H9 (cell line): Measurements from ENCODE around the gene VIPR2. TPM values are rescaled to one million over a fixed set of nuclear protein-coding genes. Genes with fewer than 3 reads are reported as not detected.

Experiments used
- DNase-seq: peaks from one replicate; pipeline ENCODE4 v3.0.0-alpha.2; 2017
- H2AFZ ChIP-seq: one replicate; pipeline ENCODE4 v1.6.1; 2013; ENCODE audit warnings: mild to moderate bottlenecking, low read length, control low read depth, moderate library complexity
- H2AK5ac ChIP-seq: 2 replicates; pipeline ENCODE4 v1.6.1; 2013; ENCODE audit warnings: low read length, control low read depth, mixed read lengths; ENCODE audit not compliant: insufficient read length
- H2BK120ac ChIP-seq: one replicate; pipeline ENCODE4 v1.6.1; 2013; ENCODE audit warnings: low read depth, mild to moderate bottlenecking, low read length, control low read depth, inconsistent platforms; ENCODE audit not compliant: poor library complexity, severe bottlenecking
- H2BK12ac ChIP-seq: 2 replicates; pipeline ENCODE4 v1.6.1; 2013; ENCODE audit warnings: low read length, control low read depth, mixed read lengths, low read depth; ENCODE audit not compliant: insufficient read length
- H2BK15ac ChIP-seq: 2 replicates; pipeline ENCODE4 v1.6.1; 2013; ENCODE audit warnings: low read depth, low read length, control low read depth
- H2BK20ac ChIP-seq: one replicate; pipeline ENCODE4 v1.6.1; 2013; ENCODE audit warnings: low read depth, mild to moderate bottlenecking, low read length, control low read depth, inconsistent platforms; ENCODE audit not compliant: poor library complexity, severe bottlenecking
- H2BK5ac ChIP-seq: 2 replicates; pipeline ENCODE4 v1.6.1; 2013; ENCODE audit warnings: low read length, control low read depth, mixed read lengths; ENCODE audit not compliant: insufficient read length
- H3K14ac ChIP-seq: 2 replicates; pipeline ENCODE4 v1.6.1; 2013; ENCODE audit warnings: low read length, control low read depth; ENCODE audit not compliant: insufficient read depth
- H3K18ac ChIP-seq: 2 replicates; pipeline ENCODE4 v1.6.1; 2013; ENCODE audit warnings: low read depth, mild to moderate bottlenecking, mixed read lengths, low read length, control low read depth; ENCODE audit not compliant: insufficient read length
- H3K23ac ChIP-seq: 2 replicates; pipeline ENCODE4 v1.6.1; 2013; ENCODE audit warnings: low read length, control low read depth, mixed read lengths, low read depth; ENCODE audit not compliant: insufficient read length
- H3K23me2 ChIP-seq: 2 replicates; pipeline ENCODE4 v1.6.1; 2013; ENCODE audit warnings: low read depth, mild to moderate bottlenecking, mixed read lengths, low read length, control low read depth; ENCODE audit not compliant: insufficient read length, poor library complexity, severe bottlenecking
- H3K27ac ChIP-seq: 2 replicates; pipeline ENCODE4 v1.5.1; 2013; ENCODE audit warnings: low read length, control low read depth, mixed read lengths, low read depth; ENCODE audit not compliant: insufficient read length
- H3K27me3 ChIP-seq: 2 replicates; pipeline ENCODE4 v1.6.1; 2013; ENCODE audit warnings: low read length, control low read depth, inconsistent platforms; ENCODE audit not compliant: insufficient read depth
- H3K4ac ChIP-seq: 2 replicates; pipeline ENCODE4 v1.6.1; 2013; ENCODE audit warnings: low read depth, mild to moderate bottlenecking, control low read depth, inconsistent platforms, low read length, moderate library complexity
- H3K4me1 ChIP-seq: 2 replicates; pipeline ENCODE4 v1.6.1; 2013; ENCODE audit warnings: low read length, control low read depth, inconsistent platforms; ENCODE audit not compliant: insufficient read depth
- H3K4me2 ChIP-seq: 2 replicates; pipeline ENCODE4 v1.6.1; 2013; ENCODE audit warnings: low read length, control low read depth, mixed read lengths; ENCODE audit not compliant: insufficient read length, insufficient read depth
- H3K56ac ChIP-seq: 2 replicates; pipeline ENCODE4 v1.6.1; 2013; ENCODE audit warnings: low read depth, mild to moderate bottlenecking, mixed read lengths, low read length, control low read depth; ENCODE audit not compliant: insufficient read length
- H3K79me1 ChIP-seq: 2 replicates; pipeline ENCODE4 v1.6.1; 2013; ENCODE audit warnings: low read depth, mild to moderate bottlenecking, moderate library complexity, low read length, control low read depth, inconsistent platforms; ENCODE audit not compliant: insufficient read depth, poor library complexity, severe bottlenecking
- H3K79me2 ChIP-seq: 2 replicates; pipeline ENCODE4 v1.6.1; 2013; ENCODE audit warnings: low read length, control low read depth, inconsistent platforms; ENCODE audit not compliant: insufficient read depth
- H3K9ac ChIP-seq: 2 replicates; pipeline ENCODE4 v1.6.1; 2013; ENCODE audit warnings: low read length, control low read depth, mixed read lengths; ENCODE audit not compliant: insufficient read length; ENCODE audit errors: extremely low read depth
- H3K9me3 ChIP-seq: one replicate; pipeline ENCODE4 v1.6.1; 2013; ENCODE audit warnings: low read depth, low read length, inconsistent platforms; ENCODE audit not compliant: control insufficient read depth
- H3T11ph ChIP-seq: one replicate; pipeline ENCODE4 v1.6.1; 2013; ENCODE audit warnings: mild to moderate bottlenecking, low read length, control low read depth, inconsistent platforms
- H4K20me1 ChIP-seq: one replicate; pipeline ENCODE4 v1.6.1; 2013; ENCODE audit not compliant: control insufficient read depth, insufficient read length, insufficient read depth
- H4K5ac ChIP-seq: 2 replicates; pipeline ENCODE4 v1.6.1; 2013; ENCODE audit warnings: low read depth, mild to moderate bottlenecking, mixed read lengths, low read length, control low read depth; ENCODE audit not compliant: insufficient read length
- H4K8ac ChIP-seq: replicated peaks from 2 replicates; pipeline ENCODE4 v1.6.1; 2013; ENCODE audit warnings: low read length, control low read depth, mixed read lengths, low read depth; ENCODE audit not compliant: insufficient read length
- H4K91ac ChIP-seq: 2 replicates; pipeline ENCODE4 v1.6.1; 2013; ENCODE audit warnings: low read depth, mild to moderate bottlenecking, moderate library complexity, mixed read lengths, low read length, control low read depth; ENCODE audit not compliant: insufficient read length
- H3K27ac Mint-ChIP-seq, 3 experiments: 2 replicates in 2 of 3; 3 replicates in 1 of 3; pipeline ENCODE4 v1.8.0; 2020 to 2021; ENCODE audit warnings: mixed read lengths in 3 of 3, mild to moderate bottlenecking in 1 of 3, moderate library complexity in 1 of 3
- H3K27me3 Mint-ChIP-seq: 2 replicates; pipeline ENCODE4 v1.8.0; 2021; ENCODE audit warnings: low read depth, mild to moderate bottlenecking, moderate library complexity, mixed read lengths
- H3K36me3 Mint-ChIP-seq, 3 experiments: 2 replicates in 2 of 3; 3 replicates in 1 of 3; pipeline ENCODE4 v1.8.0; 2020 to 2021; ENCODE audit warnings: low read depth in 3 of 3, mixed read lengths in 3 of 3; ENCODE audit not compliant: insufficient read depth in 1 of 3
- H3K4me1 Mint-ChIP-seq, 2 experiments: 2 replicates each; pipeline ENCODE4 v1.8.0; 2020; ENCODE audit warnings: mixed read lengths in 2 of 2
- H3K4me3 Mint-ChIP-seq, 2 experiments: 2 replicates in 1 of 2; 3 replicates in 1 of 2; pipeline ENCODE4 v1.8.0; 2020 to 2021; ENCODE audit warnings: mild to moderate bottlenecking in 2 of 2, mixed read lengths in 2 of 2, moderate library complexity in 1 of 2
- H3K9me3 Mint-ChIP-seq, 2 experiments: 2 replicates in 1 of 2; 3 replicates in 1 of 2; pipeline ENCODE4 v1.8.0; 2020; ENCODE audit warnings: mild to moderate bottlenecking in 2 of 2, mixed read lengths in 2 of 2, moderate library complexity in 1 of 2
- CTCF ChIP-seq: fragments of 200-600 bp; sonication (generic); conservative IDR thresholded peaks from 3 replicates; pipeline ENCODE4 v1.8.0; 2021; ENCODE audit warnings: antibody characterized with exemption, mild to moderate bottlenecking
- WGBS: extraction: QIAGEN DNeasy Blood & Tissue Kit; methylation state at CpG from one replicate; pipeline ENCODE4 v1.1.7; 2013; ENCODE audit warnings: missing lambda C conversion rate, low lambda C conversion rate, mixed read lengths; ENCODE audit not compliant: insufficient read length; ENCODE audit errors: extremely low coverage; 5-methylcytosine and 5-hydroxymethylcytosine counted together
- total RNA-seq: library from RNA; stranded (reverse); gene quantifications from 2 replicates; pipeline ENCODE4 v1.2.1, GENCODE V29; 2021

VIPR2 gene
- total RNA-seq, 1 experiment from 2014 or later: 1.6 TPM

GRCh38 chr7:159034988-159035387 lies 109.7 kb downstream of the VIPR2 start:
- no peak overlapping the region for H2BK20ac ChIP-seq

More at GRCh38 chr7:159034988-159035387, 109.7 kb downstream of the VIPR2 start:
- Histone ChIP-seq H4K20me1 (no peaks in the 10 kb centered on the region), H2BK15ac (no peak overlapping the region), H3K14ac (no peak overlapping the region), H2BK120ac (no peak overlapping the region), H2BK12ac (no peak overlapping the region), H4K91ac (no peak overlapping the region), H3K4me2 (no peak overlapping the region), H3K9ac (no peak overlapping the region), H3K27ac (no peak overlapping the region), H2AFZ (no peak overlapping the region), H3K23me2 (peaks cover 5% of the 10 kb centered on the region), H4K5ac (no peak overlapping the region), H3K18ac (no peak overlapping the region), H3K9me3 (no peaks in the 10 kb centered on the region), H2BK5ac (no peak overlapping the region), H4K8ac (no peak overlapping the region), H2AK5ac (no peak overlapping the region), H3K23ac (no peak overlapping the region), H3K79me2 (no peaks in the 10 kb centered on the region), H3K4ac (no peak overlapping the region), H3T11ph (no peak overlapping the region), H3K4me1 (no peaks in the 10 kb centered on the region), H3K79me1 (no peaks in the 10 kb centered on the region), H3K27me3 (no peaks in the 10 kb centered on the region), H3K56ac (no peak overlapping the region)
- no CpG with 5 or more reads among the region's 9 CpGs for WGBS
- Mint-ChIP-seq H3K27me3 (peaks cover 13% of the 10 kb centered on the region), H3K4me1 (peaks cover 8 to 35% of the 10 kb centered on the region in 2 experiments), H3K9me3 (no peaks in the 10 kb centered on the region; a peak in 1 of 5 replicates), H3K36me3 (peaks cover 0 to 4% (median 0%) of the 10 kb centered on the region in 3 experiments; a peak in 2 of 7 replicates), H3K27ac (no peak overlapping the region), H3K4me3 (no peak overlapping the region)
- TF ChIP-seq CTCF: no peak
- DNase-seq: peak; percentile 23
